SK-N-MC (cell line): Measurements from ENCODE around the gene SEMA3B.

Experiments used
- DNase-seq: peaks from one replicate; pipeline ENCODE4 v3.0.0-alpha.2; 2011; ENCODE audit warnings: low read depth, low spot score
- H3K27ac ChIP-seq: fragments of 200-600 bp; sonication (generic); 2 replicates; pipeline ENCODE4 v1.5.1; 2016; ENCODE audit warnings: mixed run types
- H3K36me3 ChIP-seq: fragments of 200-600 bp; sonication (generic); 2 replicates; pipeline ENCODE4 v1.6.1; 2017; ENCODE audit warnings: antibody characterized with exemption, low read length, mixed read lengths; ENCODE audit not compliant: insufficient read depth
- H3K4me3 ChIP-seq: fragments of 200-600 bp; sonication (generic); 2 replicates; pipeline ENCODE4 v1.5.1; 2016
- H3K9ac ChIP-seq: fragments of 200-600 bp; sonication (generic); 2 replicates; pipeline ENCODE4 v1.8.0; 2017; ENCODE audit warnings: mixed run types, mixed read lengths; ENCODE audit not compliant: insufficient read length
- H3K9me3 ChIP-seq: fragments of 200-600 bp; sonication (generic); 2 replicates; pipeline ENCODE4 v1.6.1; 2017; ENCODE audit warnings: low read depth, mild to moderate bottlenecking, antibody characterized with exemption, low read length, moderate library complexity, mixed read lengths
- EZH2 ChIP-seq: fragments of 200-600 bp; sonication (generic); IDR thresholded peaks from one replicate; pipeline ENCODE4 v1.6.1; 2017; ENCODE audit warnings: antibody characterized with exemption
- FOXP2 ChIP-seq: optimal IDR thresholded peaks from 2 replicates; pipeline ENCODE3; 2011; ENCODE audit warnings: mild to moderate bottlenecking, moderate library complexity; ENCODE audit not compliant: insufficient read depth; ENCODE audit errors: extremely low read length, control extremely low read depth
- POLR2AphosphoS5 ChIP-seq: IDR thresholded peaks from 2 replicates; pipeline ENCODE4 v1.6.1; 2012; ENCODE audit warnings: mild to moderate bottlenecking, low read depth, low read length, borderline replicate concordance

The SEMA3B gene

DNA sequence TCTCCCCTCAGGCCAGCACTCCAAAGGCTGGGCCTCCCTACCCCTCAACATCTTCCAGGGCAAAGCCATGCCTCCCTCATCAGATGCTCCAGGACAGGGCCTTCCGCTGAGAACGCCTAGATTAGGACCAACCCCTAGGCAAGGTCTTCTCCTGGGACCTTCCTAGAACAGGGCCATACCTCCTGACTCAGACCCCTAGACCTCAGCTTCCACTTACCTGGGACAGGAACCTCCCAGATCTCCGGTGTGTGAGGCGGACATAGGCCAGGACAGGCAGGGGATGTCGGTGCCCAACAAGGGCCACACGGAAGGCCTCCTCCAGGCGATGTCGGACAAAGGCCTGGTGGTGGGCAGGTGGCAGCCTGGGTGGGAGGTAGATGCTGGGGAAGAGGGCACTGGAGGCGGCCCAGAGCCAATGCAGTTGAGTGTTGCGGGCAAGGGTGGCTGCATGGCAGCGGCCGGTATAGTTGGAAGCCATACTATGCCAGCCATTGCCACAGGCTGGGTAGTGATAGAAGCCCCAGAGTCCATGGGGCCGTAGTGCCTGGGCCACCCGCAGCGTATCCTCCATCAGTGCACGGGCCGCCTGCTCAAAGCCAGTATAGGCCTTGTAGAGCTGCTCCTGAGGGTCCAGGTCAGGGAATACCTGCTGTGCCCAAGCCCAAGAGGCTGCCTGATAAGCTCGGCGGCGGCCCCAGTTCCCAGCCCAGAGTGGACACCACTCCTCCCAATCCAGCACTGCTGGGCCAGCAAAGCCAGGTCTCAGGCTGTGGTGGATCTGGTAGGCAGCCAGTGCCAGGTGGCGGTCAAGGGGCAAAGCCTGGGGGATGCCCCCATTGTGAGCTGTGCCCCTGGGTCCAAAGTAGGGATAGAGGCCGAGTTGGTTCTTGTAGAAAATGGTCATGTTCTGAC, 25.8 kb downstream of the SEMA3B start:
- no peak overlapping the region for H3K4me3 ChIP-seq
- DNase-seq, result no peak
- H3K9ac ChIP-seq, result no peak overlapping the region
- TF ChIP-seq POLR2AphosphoS5 (no peak), FOXP2 (no peak), EZH2 (no peak)
- no peak overlapping the region for H3K27ac ChIP-seq
- H3K9me3 ChIP-seq, result no peaks in the 10 kb centered on the region
- H3K36me3 ChIP-seq, result peaks cover 1% of the 10 kb centered on the region; the same call in 1 of the 2 replicates

DNA sequence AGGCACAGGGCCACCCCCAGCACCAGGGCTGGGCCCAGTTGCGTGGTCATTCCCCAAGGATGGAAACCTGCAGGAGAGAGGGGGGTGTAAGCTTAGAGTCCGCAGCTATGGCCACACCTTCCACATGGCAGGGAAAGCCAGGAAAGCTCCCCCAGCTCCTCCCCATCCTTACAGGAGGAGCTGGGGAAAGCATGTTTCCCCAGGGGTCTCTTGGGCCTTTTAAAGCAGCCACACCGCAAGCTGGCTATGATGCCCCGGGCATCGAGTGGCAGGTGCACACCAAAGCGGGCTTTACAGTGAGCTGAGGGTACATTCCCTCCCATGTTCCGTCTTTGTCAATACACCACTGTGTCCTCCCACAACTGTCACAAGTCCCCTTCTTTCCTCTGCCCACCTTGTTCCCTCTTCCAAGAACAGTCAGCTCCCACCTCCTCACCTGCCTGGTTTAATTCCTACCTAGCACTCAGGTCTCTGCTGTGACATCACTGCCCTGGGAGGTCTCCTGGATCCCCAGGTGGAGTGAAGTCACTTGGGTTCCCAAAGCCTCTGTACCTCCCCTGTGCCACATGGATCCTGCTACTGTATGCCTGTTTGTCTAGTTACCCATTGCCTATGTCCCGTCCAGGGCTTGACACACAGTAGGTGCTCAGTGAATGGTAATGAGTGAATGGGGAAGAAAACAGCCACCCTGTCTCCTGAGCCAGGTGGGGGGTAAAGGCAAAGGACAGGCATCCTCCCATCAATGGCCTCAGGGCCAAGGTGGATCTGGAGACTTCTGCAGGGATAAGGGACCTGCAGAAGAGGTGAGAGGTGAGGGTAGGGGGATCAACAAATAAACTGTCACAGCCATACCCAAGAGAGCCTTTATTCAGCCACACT, 26.8 kb downstream of the SEMA3B start:
- H3K9me3 ChIP-seq, result no peaks in the 10 kb centered on the region
- TF ChIP-seq POLR2AphosphoS5 (no peak), FOXP2 (no peak), EZH2 (no peak)
- no peak overlapping the region for H3K4me3 ChIP-seq
- no peaks in the 10 kb centered on the region for H3K36me3 ChIP-seq
- DNase-seq, result no peak
- H3K9ac ChIP-seq, result no peak overlapping the region
- no peak overlapping the region for H3K27ac ChIP-seq

DNA sequence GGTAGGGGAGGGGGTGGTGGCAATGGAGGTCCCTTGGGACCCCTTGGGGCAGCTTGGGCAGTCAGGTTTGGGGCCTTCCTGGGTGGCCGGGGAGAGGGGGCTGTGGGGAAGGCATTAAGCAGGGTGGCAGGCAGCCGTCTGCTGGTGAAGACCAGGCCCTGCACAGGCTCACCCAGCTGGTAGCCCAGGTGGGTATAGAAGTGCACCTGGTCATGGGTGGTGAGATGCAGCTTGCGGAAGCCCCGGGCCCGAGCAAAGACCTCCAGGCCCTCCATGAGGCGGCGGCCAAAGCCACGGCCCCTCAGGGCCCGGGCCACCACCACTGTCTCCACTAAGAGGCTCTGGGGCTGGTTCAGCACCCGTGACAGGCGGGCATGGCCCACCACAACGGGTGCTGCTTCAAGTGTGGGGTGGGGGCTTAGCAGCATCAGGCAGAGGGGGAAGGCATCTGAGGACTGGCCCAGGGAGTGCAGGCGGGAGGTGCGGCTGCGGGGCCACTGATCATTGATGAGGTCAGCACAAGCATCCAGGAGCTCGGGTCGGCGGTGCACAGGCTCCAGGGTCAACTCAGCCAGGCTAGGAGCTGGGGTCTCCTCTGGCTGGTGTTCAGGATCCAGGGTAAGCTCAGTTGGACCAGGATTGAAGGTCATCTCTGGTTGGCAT, 27.9 kb downstream of the SEMA3B start:
- TF ChIP-seq POLR2AphosphoS5, result no peak
- no peak for TF ChIP-seq FOXP2
- TF ChIP-seq EZH2, result no peak
- no peak overlapping the region for H3K9ac ChIP-seq
- no peaks in the 10 kb centered on the region for H3K36me3 ChIP-seq
- H3K4me3 ChIP-seq, result no peak overlapping the region
- no peaks in the 10 kb centered on the region for H3K9me3 ChIP-seq
- H3K27ac ChIP-seq, result no peak overlapping the region
- DNase-seq, result no peak

DNA sequence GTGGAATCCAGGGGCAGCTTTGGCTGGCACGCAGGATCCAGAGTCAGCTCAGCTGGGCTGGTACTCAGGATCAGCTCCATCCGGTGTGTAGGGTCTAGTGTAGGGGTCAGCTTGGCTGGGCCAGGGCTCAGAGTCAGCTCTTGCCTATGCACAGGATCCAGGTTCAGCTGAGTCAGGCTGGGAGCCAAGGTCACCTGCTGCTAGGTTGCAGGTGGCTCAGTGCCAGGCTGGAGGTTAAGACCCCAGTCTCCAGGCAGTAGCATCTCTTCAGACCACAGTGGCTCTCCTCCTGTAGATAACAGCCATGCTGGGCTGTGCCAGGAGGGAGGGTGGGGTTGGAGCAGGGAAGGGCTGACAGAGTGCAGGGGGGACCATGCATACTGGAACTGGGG, 28.4 kb downstream of the SEMA3B start:
- H3K27ac ChIP-seq, result no peak overlapping the region
- no peaks in the 10 kb centered on the region for H3K36me3 ChIP-seq
- no peak overlapping the region for H3K9ac ChIP-seq
- no peaks in the 10 kb centered on the region for H3K9me3 ChIP-seq
- no peak for DNase-seq
- TF ChIP-seq FOXP2, result no peak
- no peak for TF ChIP-seq EZH2
- no peak for TF ChIP-seq POLR2AphosphoS5
- no peak overlapping the region for H3K4me3 ChIP-seq

DNA sequence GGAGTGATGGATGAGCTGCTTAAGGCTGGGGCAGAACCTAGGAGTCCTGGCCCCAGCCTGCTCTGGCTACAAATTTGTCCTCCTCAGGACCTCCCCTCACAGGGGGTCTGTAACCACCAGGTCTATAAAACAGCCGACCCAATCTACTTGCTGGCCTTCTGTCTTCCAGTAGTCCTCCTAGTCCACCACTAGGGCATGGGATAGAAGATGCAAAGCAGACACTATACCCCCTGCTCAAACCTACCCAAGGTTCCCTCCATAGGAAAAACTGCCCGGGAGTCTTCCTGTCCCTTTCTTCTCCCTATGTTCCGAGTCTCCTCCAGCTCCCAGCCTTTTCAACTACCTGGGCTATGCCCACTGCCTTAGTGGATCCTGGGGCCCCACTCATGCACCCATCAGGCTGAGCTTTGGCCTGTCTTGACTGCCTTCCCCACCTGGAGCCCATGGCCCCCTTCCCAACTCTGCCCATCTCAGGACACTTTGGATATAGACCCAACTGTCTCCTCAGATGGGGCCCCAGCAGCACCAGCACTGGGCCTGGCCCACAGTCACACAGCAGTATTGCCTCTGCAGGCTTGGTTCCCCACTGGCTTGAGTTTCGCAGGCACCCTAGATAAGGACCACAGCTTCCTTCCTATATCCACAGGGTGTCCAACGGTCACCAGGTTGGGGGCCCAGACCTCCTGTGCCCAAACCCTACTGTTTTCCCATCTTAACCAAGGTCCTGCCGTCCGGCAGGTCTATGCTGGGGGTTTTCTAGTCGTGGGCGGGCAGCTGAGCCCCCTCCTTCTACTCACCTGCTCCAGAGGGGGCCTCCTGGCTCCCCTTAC, 29.2 kb downstream of the SEMA3B start:
- H3K9me3 ChIP-seq, result no peaks in the 10 kb centered on the region
- TF ChIP-seq POLR2AphosphoS5, result no peak
- no peak for TF ChIP-seq EZH2
- H3K9ac ChIP-seq, result no peak overlapping the region
- H3K27ac ChIP-seq, result no peak overlapping the region
- H3K4me3 ChIP-seq, result peak overlapping the region; percentile 82
- no peak for DNase-seq
- H3K36me3 ChIP-seq, result no peaks in the 10 kb centered on the region

DNA sequence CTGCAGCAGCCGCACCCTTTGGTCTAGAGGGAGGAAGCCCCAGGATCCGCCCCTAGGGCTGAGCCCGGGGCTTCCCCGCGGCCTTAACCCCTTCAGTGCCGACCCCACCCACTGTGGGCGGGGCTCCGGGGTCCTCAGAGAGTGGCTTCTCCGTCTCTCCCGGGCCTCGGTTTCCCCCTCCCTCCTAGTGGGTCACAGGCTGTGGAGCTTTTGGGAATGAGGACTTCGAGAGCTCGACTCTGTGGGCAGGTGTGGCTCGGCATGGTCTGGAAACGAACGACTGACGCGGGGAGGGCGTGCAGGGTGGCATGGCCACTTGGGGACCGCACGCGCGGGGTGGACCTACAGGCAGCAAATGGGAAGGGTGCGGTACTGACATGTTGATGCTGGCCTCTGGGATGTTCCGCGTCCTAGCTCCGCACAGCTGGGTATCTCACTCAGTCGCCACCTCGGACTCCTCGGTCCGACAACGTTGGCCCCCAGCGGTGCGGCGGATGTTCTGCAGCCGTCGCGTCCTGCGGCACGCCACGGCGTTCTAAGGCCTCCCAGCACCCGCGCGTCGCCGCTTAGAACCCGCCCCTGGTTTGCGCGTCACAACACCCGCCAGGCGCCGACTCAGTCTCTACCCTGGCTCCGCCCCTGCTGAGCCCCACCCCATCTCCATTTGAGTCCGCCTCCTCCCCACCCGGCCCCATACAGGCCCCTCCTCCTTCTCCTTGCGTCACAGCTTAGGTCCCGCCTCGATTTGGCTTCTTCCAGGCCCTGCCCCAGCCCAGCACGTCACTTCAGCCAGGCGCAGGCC, 30.1 kb downstream of the SEMA3B start, which contains the start of the genes HYAL3 and NAA80:
Gene HYAL3, minus strand, starts transcription at position 570 of the 802 bp plus-strand sequence. CDS start 3,803 bp downstream, outside the sequence.
Gene NAA80, minus strand, starts transcription at position 570 of the 802 bp plus-strand sequence. CDS start 1,942 bp downstream, outside the sequence.
- Histone ChIP-seq H3K9me3 (no peaks in the 10 kb centered on the region), H3K27ac (no peak within 1 kb of the TSS; the same call in 1 of the 2 replicates), H3K9ac (peak within 1 kb of the TSS; percentile 72), H3K4me3 (peak within 1 kb of the TSS; percentile 82), H3K36me3 (no peaks in the 10 kb centered on the region)
- peak; percentile 88 for DNase-seq
- TF ChIP-seq FOXP2 (no peak), EZH2 (no peak), POLR2AphosphoS5 (peak; percentile 81)

DNA sequence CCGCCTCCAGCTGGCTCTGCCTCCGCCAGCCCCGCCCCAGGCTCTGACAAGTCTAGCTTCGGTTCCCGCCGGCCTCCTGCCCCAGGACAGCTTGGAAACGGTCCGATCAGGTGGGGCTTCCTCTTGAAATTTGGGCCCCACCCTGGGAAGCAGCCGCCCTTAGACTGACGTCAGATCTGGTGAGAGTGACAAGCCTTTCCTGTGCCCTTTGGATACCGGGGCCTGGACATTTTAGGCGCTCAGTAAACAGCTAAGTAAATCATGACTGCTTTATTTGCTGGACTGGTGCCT, 30.6 kb downstream of the SEMA3B start:
- H3K36me3 ChIP-seq, result no peaks in the 10 kb centered on the region
- no peak for DNase-seq

More for the DNA sequence above, 30.6 kb downstream of the SEMA3B start:
- no peak overlapping the region; the same call in 1 of the 2 replicates for H3K27ac ChIP-seq
- no peaks in the 10 kb centered on the region for H3K9me3 ChIP-seq
- peak overlapping the region; percentile 82 for H3K4me3 ChIP-seq
- TF ChIP-seq FOXP2 (no peak), EZH2 (no peak), POLR2AphosphoS5 (no peak)
- H3K9ac ChIP-seq, result peak overlapping the region; percentile 61
